Renal pelvis (tissue), 4 donors: Measurements from ENCODE around the gene VPS33B. TPM values are rescaled to one million over a fixed set of nuclear protein-coding genes. Genes with fewer than 3 reads are reported as not detected.

Source experiments
- DNase-seq: peaks from one replicate; pipeline ENCODE4 v3.0.0-alpha.2; 2013
- polyA plus RNA-seq, 3 donors: library from polyadenylated mRNA; unstranded; fragments of 120-200 nt; gene quantifications; one replicate each; pipeline ENCODE4 v1.2.1, GENCODE V29; 2013; ENCODE audit not compliant: insufficient read length in 3 of 3

Gene VPS33B
- polyA plus RNA-seq, 3 donors, result 17.1 to 22.9 (median 19.3) TPM

DNA sequence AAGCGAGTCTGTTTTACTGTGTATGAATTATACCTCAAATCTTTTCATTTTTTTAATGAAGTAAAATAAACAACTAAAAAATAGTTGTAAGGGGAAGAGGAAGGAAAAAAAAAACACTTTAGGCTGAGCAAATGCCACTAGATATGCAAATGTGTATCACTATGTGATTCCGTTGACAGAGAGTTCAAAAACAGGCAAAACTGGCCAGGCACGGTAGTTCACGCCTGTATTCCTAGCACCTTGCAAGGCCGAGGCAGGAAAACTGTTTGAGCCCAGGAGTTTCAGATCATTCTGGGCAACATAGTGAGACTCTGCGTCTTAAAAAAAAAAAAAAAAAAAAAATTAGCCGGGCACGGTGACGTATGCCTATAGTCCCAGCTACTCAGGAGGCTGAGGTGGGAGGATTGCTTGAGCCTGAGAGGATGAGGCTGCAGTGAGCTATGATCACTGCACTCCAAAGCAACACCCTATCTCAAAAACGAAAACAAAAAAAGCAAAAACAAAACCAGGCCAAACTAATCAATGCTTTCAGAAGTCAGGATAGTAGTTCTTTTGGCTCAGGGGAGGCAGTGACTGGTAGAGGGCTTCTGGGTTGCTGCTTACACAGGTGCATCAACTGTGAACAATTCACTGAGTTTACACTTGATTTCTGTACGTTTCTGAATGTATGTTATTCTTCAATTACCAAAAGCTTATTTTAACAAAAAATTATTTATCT, 35.4 kb downstream of the VPS33B start:
- no peak for DNase-seq

DNA sequence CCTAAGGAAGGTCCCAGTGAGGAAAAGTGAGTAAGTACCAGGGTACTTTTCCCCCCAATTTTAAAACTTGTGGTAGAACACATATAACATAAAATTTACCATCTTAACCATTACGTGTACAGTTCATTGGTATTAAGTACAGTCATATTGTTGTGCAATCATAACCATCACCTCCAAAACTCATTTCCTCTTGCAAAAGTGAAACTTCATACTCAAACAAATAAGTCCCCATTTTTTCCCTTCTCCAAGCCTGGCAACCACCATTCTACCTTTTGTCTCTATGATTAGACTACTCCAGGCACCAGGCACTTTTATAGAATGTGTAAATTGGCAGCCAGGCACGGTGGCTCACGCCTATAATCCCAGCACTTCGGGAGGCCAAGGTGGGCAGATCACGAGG, 40.3 kb downstream of the VPS33B start:
- DNase-seq, result no peak

DNA sequence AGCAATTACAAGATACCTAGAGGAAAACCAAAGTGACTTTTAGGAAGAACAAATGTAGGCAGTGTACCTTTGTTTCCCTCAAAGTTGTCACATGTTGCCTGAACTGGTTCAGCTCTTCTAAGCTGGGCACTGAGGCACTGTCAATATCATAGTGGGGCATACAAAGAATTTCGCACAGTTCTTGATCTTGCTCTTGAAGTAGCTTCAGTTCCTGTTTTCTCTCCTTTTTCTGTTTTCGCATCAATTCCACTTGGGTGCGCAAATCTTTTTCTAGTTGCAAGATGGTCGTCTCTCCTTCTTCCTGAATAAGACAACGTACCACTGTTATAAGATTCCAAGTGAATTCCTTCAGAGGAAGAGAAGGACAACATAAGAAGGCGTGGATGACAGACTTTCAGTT, 40.7 kb downstream of the VPS33B start:
- no peak for DNase-seq

DNA sequence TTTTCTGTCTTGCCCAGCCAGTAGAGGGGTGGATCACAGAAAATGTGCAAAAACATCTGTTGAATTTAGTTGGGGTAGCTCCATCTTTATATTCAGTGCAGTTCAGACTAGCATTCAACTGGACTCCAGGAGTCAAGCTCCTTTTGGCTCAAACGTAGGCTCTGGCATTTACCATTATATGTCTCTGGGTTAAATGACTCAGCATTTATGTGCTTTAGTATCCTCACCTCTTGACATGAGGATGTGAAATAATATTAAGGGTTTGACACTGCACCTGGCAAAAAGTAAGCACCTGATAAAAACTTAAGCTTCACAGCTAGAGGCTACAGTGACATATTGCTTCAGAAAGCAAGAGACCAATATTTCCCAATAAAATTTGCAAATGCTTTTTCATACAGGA, 42.8 kb downstream of the VPS33B start:
- DNase-seq, result no peak

- DNase-seq, result no peak
These were observed 48.2 kb downstream of the VPS33B start for GRCh38 chr15:90974216-90974615.

- no peak for DNase-seq
These were observed 50.3 kb downstream of the VPS33B start for GRCh38 chr15:90972133-90972532.

DNA sequence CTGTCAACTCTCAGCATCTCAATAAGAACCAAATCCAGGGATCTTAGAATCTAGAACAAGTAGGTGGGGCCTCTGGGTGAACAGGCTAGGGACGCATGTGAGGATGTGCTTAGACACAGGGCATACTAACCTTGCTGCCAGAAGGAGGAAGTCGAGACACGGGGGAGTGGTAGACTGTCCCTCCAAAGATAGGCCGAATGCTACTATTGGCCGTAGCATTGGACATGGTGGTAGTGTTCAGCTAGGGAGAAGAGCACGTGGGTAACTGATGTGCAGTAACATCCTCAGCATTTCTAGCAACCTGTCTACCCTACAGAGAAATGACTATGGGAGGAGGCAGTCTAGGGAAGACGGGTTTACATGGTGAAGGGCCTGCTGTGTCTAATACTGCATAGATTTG, 52.1 kb downstream of the VPS33B start:
- DNase-seq, result no peak

DNA sequence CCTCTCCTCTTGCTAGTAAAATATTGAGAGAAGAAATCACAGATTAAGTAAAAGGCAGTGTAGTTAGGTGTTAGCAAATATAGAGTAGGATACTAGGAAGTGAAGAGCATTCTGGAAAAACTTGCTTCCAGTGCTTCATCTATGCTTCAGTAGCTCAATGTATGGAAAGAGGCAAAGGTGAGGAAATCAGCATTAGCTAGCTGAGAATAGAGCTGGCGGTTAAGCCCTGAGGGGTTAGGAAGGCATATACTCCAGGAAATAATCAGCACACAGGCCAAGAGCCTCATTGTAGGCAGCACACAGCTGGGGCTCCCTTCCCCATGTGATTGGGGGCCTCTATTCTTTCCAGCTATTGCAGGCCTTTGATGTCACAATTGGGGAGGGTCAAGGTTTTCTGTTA, 54.0 kb downstream of the VPS33B start:
- DNase-seq, result no peak

GRCh38 chr15:90967206-90967605, 55.2 kb downstream of the VPS33B start:
- no peak for DNase-seq

DNA sequence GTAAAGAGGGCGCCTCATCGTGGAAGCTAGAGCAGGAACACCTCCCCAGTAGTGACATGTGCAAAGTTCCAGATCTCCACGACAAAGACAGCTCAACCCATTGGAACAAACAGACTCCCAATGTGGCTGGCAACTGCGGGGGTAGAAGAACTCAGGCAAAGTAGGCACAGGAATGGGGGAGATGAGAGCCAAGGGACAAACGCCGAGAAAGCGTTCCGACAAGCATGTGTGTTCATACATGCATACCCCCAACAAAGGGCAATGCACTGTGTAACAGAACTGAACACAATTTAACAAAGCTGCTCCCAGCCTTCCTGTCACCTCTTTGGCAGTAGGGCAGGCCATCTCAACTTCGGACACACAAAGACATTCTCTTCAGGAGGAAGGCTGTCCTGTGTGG, 56.1 kb downstream of the VPS33B start:
- DNase-seq, result no peak

DNA sequence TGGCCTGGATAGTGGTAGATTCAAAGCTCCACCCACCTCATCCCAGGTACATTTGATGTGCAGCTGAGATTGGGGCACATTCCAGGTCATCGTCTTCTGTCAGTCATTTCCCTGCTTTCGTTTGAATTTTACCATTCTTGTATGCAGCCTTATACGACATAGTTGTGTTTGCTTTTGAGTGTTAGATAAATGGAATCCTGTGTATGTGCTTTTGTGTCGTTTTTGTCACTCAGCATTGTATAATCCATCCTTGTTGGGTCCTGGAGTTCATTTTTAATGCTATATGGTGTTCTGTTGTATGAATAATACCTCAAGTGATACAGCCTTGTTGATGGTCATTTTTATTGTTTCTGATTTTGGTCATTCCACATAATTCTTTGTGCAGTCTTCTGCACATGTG, 60.4 kb downstream of the VPS33B start:
- no peak for DNase-seq

DNA sequence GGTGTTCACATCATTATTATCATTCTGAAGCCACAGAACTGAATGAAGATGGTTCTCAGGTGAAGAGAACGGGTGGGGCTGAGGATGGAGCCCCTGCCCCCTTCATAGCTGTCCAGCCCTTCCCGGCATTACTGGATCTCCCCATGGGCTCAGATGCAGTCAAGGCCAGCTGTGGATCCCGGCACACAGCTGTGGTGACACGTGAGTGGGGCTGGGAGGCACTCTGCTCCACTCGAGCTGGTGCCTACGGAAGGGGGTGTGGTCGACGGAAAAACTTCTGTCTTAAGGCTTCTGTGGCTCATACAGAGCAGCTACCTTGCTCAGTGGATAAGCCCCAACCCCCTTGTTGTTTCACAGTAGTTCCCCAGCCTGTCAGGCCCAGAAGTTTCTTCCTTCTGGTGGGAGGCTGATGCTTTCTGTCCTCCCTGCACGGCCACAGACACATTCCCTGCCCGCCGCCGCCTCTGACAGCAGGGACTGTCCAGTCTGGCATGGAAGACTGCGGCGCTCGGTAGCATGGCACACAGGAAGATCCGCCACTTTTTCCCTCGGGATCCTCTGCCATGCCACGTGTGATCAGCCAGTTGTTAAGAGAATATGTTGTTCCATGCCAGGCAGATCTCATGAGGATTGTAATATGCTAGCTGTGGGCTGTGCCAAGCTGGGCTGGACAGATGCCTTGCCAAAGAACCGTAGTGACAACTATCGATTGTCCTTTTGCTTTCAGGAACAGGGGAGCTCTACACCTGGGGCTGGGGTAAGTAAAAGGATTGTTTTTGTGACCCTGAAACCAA, 61.9 kb downstream of the VPS33B start:
- no peak for DNase-seq

DNA sequence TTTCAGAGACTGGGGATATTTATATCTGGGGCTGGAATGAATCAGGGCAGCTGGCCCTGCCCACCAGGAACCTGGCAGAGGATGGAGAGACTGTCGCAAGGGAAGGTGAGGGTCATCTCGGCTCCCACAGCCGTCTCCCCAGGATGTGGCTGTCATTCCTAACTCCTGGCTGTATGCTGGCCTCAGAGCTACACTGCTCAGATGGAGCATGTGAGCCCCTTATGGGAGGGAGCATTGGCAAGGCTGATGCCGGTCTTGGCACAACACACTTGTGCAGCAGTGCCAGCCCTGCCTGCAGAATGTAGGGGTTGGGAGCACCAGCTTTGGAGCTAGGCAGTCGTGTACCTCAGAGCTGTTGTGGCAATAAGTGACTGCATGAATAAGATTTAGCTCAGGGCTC, 62.5 kb downstream of the VPS33B start:
- no peak for DNase-seq

DNA sequence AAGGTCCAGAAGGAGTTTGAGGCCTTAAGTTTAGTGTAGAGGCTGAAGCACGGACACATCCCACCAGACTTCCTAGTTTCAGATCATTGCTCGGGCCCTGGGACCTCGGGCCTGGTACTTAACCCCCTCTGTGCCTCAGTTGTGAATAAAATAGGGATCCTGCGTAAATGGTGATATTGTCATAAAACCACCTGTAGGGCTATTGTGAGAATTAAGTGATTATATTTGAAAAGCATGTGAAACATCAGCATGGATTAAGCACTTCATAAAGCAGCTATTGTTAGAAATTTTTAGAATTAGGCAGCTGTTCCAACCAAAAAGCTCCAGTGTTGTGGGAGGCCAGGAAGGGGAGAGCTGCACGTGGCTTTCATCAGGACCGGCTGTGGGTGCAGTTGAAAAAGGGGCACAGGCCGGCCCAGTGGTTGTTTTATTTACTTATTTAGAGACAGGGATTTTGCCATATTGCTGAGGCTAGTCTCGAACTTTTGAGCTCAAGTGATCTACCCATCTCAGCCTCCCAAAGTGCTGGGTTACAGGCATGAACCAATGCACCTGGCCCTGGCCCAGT, 63.3 kb downstream of the VPS33B start:
- no peak for DNase-seq

- DNase-seq, result no peak
These were observed 64.6 kb downstream of the VPS33B start for GRCh38 chr15:90957791-90958190.

DNA sequence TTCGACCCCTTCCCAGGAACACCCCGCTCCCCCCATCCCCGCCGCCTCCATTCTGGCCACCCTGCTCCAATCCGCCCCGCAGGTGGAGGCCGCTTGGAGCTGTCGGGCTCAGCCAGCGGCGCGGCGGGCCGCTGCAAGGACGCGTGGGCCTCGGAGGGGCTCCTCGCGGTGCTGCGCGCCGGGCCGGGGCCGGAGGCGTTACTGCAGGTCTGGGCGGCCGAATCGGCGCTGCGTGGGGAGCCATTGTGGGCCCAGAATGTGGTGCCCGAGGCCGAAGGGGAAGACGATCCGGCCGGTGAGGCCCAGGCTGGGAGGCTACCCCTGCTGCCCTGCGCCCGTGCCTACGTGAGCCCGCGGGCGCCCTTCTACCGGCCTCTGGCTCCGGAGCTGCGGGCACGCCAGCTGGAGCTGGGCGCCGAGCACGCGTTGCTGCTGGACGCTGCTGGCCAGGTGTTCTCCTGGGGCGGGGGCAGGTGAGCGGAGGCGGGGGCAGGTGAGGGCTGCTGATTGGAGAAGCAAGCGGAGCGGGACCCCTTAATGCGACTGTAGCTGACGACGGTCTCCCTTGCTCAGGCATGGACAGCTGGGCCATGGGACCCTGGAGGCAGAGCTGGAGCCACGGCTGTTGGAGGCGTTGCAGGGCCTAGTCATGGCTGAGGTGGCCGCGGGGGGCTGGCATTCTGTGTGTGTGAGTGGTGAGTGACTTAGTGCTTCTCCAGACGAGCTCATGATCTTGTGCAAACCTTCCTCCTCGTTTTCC, 65.2 kb downstream of the VPS33B start:
- DNase-seq, result peak; percentile 35

- peak; percentile 80 for DNase-seq
These were observed 65.9 kb downstream of the VPS33B start for GRCh38 chr15:90956274-90957030.

- DNase-seq, result no peak
These were observed 66.6 kb downstream of the VPS33B start for GRCh38 chr15:90955624-90956273.

DNA sequence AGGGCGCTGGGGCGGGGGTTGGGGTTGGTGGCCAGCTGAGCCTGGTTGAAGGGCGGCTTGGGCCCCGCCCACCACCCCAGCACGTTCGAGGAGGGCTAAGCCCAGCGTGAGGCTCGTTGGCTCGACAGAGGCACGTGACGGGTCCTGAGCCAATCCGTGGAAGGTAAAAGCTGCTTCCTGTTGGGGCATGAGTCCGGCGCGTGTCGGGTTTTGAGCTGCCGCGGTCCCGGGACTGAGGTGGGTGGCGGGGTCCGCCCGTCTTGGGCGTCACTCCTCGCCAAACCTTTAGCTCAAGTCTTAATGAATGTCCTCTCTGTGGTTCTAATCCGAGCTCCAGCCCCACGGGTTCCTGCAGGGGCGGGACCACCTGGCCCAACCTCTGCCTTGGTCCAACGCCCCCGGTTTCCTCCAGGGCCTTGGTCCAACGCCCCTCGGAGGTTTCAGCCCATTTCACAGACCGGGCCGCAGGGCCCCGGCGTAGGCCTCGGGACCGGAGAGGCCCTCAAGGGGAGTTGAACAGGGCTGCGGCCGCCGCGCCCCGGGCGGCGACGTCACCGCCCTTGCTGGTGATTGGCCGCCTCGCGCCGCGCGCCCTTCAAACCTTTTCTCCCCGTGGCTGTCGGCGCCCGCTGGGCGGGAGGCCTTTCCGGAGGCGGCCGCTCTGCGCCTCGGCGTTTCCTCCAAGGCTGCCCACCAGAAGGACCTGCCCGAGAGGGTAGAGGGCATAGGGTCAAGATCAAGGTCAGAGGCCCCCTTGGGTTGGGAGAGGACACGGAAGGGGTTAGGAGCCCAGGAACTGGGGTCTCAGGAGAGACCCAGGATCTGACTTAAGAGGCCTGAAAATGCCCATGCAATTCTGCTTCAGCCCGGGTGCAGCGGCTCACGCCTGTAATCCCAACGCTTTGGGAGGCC, 67.4 kb downstream of the VPS33B start, which contains the start of gene RCCD1:
Gene RCCD1, plus strand, starts transcription at position 173 of the 912 bp plus-strand sequence. CDS start 1,851 bp downstream, outside the sequence.
- peak; percentile 93 for DNase-seq
